H1 (cell line): ENCODE results near the gene GRID1. TPM values are rescaled to one million over a fixed set of nuclear protein-coding genes. Genes with fewer than 3 reads are reported as not detected.

ENCODE experiments used
- CTCF ChIA-PET: fragments of 300-600 bp; sonication (Branson Sonifier 250); formaldehyde crosslinking; loops from one replicate; lab custom pipeline; 2021; ENCODE audit not compliant: partially characterized antibody; lab: Charles Lee
- POLR2A ChIA-PET: fragments of 300-600 bp; sonication (Branson Sonifier 250); formaldehyde crosslinking; loops from one replicate; lab custom pipeline; 2021; ENCODE audit warnings: inconsistent platforms; ENCODE audit not compliant: partially characterized antibody; lab: Charles Lee
- DNase-seq, 2 experiments: peaks; one replicate each; pipeline versions ENCODE4 v3.0.0 to v3.0.0-alpha.2; 2010 to 2022; ENCODE audit warnings: low spot score in 2 of 2, low read depth in 1 of 2, mixed read lengths in 1 of 2
- FAIRE-seq: peaks from 2 replicates; lab custom pipeline; 2011; peaks lifted over from hg19 to GRCh38; lab: Jason Lieb, UNC
- H2AFZ ChIP-seq: 2 replicates; pipeline ENCODE4 v1.8.1; 2012; ENCODE audit warnings: low read length, inconsistent platforms
- H2AK5ac ChIP-seq: 2 replicates; pipeline ENCODE4 v1.6.1; 2013; ENCODE audit warnings: low read depth, low read length
- H2BK120ac ChIP-seq: replicated peaks from 2 replicates; pipeline ENCODE3; 2013; ENCODE audit warnings: low read depth, low read length, inconsistent platforms
- H2BK12ac ChIP-seq: 2 replicates; pipeline ENCODE4 v1.6.1; 2013; ENCODE audit warnings: low read depth, low read length
- H2BK15ac ChIP-seq: 2 replicates; pipeline ENCODE4 v1.6.1; 2013; ENCODE audit warnings: low read length
- H2BK20ac ChIP-seq: 2 replicates; pipeline ENCODE4 v1.6.1; 2013; ENCODE audit warnings: low read length
- H2BK5ac ChIP-seq: 2 replicates; pipeline ENCODE4 v1.6.1; 2013; ENCODE audit warnings: low read depth, low read length
- H3K14ac ChIP-seq: 2 replicates; pipeline ENCODE4 v1.6.1; 2013; ENCODE audit warnings: inconsistent platforms; ENCODE audit not compliant: insufficient read length
- H3K18ac ChIP-seq: 2 replicates; pipeline ENCODE4 v1.6.1; 2013; ENCODE audit warnings: low read length; ENCODE audit errors: extremely low read depth
- H3K23ac ChIP-seq: 2 replicates; pipeline ENCODE4 v1.6.1; 2013; ENCODE audit warnings: inconsistent platforms; ENCODE audit not compliant: insufficient read length
- H3K23me2 ChIP-seq: 2 replicates; pipeline ENCODE4 v1.6.1; 2013; ENCODE audit warnings: low read depth, low read length
- H3K27ac ChIP-seq: 2 replicates; pipeline ENCODE4 v1.6.1; 2011; ENCODE audit warnings: low read depth, low read length, inconsistent platforms
- H3K27me3 ChIP-seq, 4 experiments: replicated peaks in 1 of 4; 1 replicate in 1 of 4; 2 replicates in 3 of 4; pipeline versions ENCODE4 v1.6.1 to v1.8.1; 2011 to 2013; ENCODE audit warnings: low read length in 3 of 4, mild to moderate bottlenecking in 3 of 4, inconsistent platforms in 2 of 4, mixed read lengths in 2 of 4, moderate library complexity in 1 of 4; ENCODE audit not compliant: control insufficient read depth in 3 of 4, insufficient read depth in 3 of 4; ENCODE audit errors: extremely low read depth in 1 of 4
- H3K36me3 ChIP-seq, 4 experiments: 2 replicates each; pipeline versions ENCODE4 v1.6.1 to v1.8.1; 2011 to 2013; ENCODE audit warnings: mild to moderate bottlenecking in 4 of 4, low read length in 3 of 4, moderate library complexity in 2 of 4, control low read depth in 1 of 4, inconsistent platforms in 1 of 4; ENCODE audit not compliant: insufficient read depth in 4 of 4, control insufficient read depth in 2 of 4
- H3K4ac ChIP-seq: replicated peaks from 2 replicates; pipeline ENCODE3; 2013; ENCODE audit warnings: low read length, low read depth, mixed read lengths, inconsistent platforms; ENCODE audit not compliant: insufficient read length
- H3K4me1 ChIP-seq, 4 experiments: replicated peaks in 1 of 4; 1 replicate in 1 of 4; 2 replicates in 3 of 4; pipeline versions ENCODE4 v1.6.1 to v1.8.1; 2011 to 2013; ENCODE audit warnings: low read length in 3 of 4, inconsistent platforms in 2 of 4, mixed read lengths in 1 of 4; ENCODE audit not compliant: insufficient read depth in 4 of 4, control insufficient read depth in 3 of 4
- H3K4me2 ChIP-seq, 2 experiments: 2 replicates each; pipeline versions ENCODE4 v1.6.1 to v1.8.1; 2011 to 2013; ENCODE audit warnings: low read depth in 2 of 2, low read length in 2 of 2, control low read depth in 1 of 2, inconsistent platforms in 1 of 2, mild to moderate bottlenecking in 1 of 2; ENCODE audit not compliant: insufficient read depth in 1 of 2
- H3K4me3 ChIP-seq, 4 experiments: fragments of 200-600, 300-600 bp in 1 of 4; sonication (generic), shearing (Covaris generic), sonication (Bioruptor Twin) in 1 of 4; 2 replicates each; pipeline versions ENCODE4 v1.5.1 to v1.8.1; 2011 to 2016; ENCODE audit warnings: low read length in 4 of 4, low read depth in 3 of 4, control low read depth in 2 of 4, inconsistent platforms in 2 of 4, mild to moderate bottlenecking in 2 of 4, mixed read lengths in 1 of 4, moderate library complexity in 1 of 4; ENCODE audit not compliant: insufficient read depth in 2 of 4; ENCODE audit errors: extremely low read depth in 1 of 4
- H3K56ac ChIP-seq: replicated peaks from 2 replicates; pipeline ENCODE3; 2013; ENCODE audit warnings: low read depth, mild to moderate bottlenecking, mixed read lengths, low read length, inconsistent platforms; ENCODE audit not compliant: insufficient read length
- H3K79me1 ChIP-seq: 2 replicates; pipeline ENCODE4 v1.6.1; 2013; ENCODE audit warnings: low read depth, low read length, control low read depth
- H3K79me2 ChIP-seq, 2 experiments: 2 replicates each; pipeline versions ENCODE4 v1.6.1 to v1.8.1; 2012 to 2013; ENCODE audit warnings: low read length in 2 of 2, mild to moderate bottlenecking in 2 of 2, inconsistent platforms in 1 of 2; ENCODE audit not compliant: insufficient read depth in 2 of 2, control insufficient read depth in 1 of 2
- H3K9ac ChIP-seq, 4 experiments: replicated peaks in 1 of 4; 1 replicate in 1 of 4; 2 replicates in 3 of 4; pipeline versions ENCODE4 v1.6.1 to v1.8.1; 2011 to 2013; ENCODE audit warnings: low read depth in 3 of 4, low read length in 3 of 4, control low read depth in 2 of 4, mild to moderate bottlenecking in 2 of 4, moderate library complexity in 2 of 4, inconsistent platforms in 1 of 4; ENCODE audit errors: extremely low read depth in 1 of 4
- H3K9me3 ChIP-seq, 2 experiments: 2 replicates each; pipeline versions ENCODE4 v1.6.1 to v1.8.1; 2012 to 2013; ENCODE audit warnings: mild to moderate bottlenecking in 2 of 2, moderate library complexity in 2 of 2, control low read depth in 1 of 2, inconsistent platforms in 1 of 2, low read depth in 1 of 2, low read length in 1 of 2, mixed read lengths in 1 of 2; ENCODE audit not compliant: insufficient read depth in 2 of 2
- H4K20me1 ChIP-seq, 2 experiments: replicated peaks in 1 of 2; 2 replicates each; pipeline versions ENCODE3 to v1.8.1; 2011 to 2013; ENCODE audit warnings: inconsistent platforms in 2 of 2, low read length in 2 of 2, mild to moderate bottlenecking in 1 of 2; ENCODE audit not compliant: insufficient read depth in 2 of 2, control insufficient read depth in 1 of 2
- H4K5ac ChIP-seq: 2 replicates; pipeline ENCODE4 v1.6.1; 2013; ENCODE audit warnings: low read length, low read depth, mixed read lengths, inconsistent platforms; ENCODE audit not compliant: insufficient read length
- H4K8ac ChIP-seq: 2 replicates; pipeline ENCODE4 v1.8.0; 2013; ENCODE audit warnings: mild to moderate bottlenecking, moderate library complexity, low read length, inconsistent platforms; ENCODE audit not compliant: insufficient read depth; ENCODE audit errors: extremely low read depth
- H4K91ac ChIP-seq: replicated peaks from 2 replicates; pipeline ENCODE3; 2013; ENCODE audit warnings: low read length, mixed read lengths, inconsistent platforms; ENCODE audit not compliant: insufficient read length
- ATF3 ChIP-seq: IDR thresholded peaks from 2 replicates; pipeline ENCODE4 v1.6.1; 2011; ENCODE audit warnings: low read depth, mild to moderate bottlenecking, low read length; ENCODE audit not compliant: insufficient read depth
- CEBPB ChIP-seq: IDR thresholded peaks from 2 replicates; pipeline ENCODE4 v1.6.1; 2012; ENCODE audit warnings: low read depth, low read length
- JUN ChIP-seq: IDR thresholded peaks from 2 replicates; pipeline ENCODE4 v1.6.1; 2011; ENCODE audit warnings: low read depth, mild to moderate bottlenecking, improper control_type of control experiment, low read length
- MAFK ChIP-seq: IDR thresholded peaks from 2 replicates; pipeline ENCODE4 v1.6.1; 2012; ENCODE audit warnings: low read depth, mild to moderate bottlenecking, improper control_type of control experiment, low read length
- NANOG ChIP-seq: IDR thresholded peaks from 2 replicates; pipeline ENCODE4 v1.6.1; 2011; ENCODE audit warnings: low read length, low read depth, mild to moderate bottlenecking, inconsistent platforms; ENCODE audit not compliant: insufficient read depth, poor library complexity, severe bottlenecking
- PHF8 ChIP-seq: fragments of 200-600 bp; sonication (generic); conservative IDR thresholded peaks from 2 replicates; pipeline ENCODE4 v1.7.1; 2012; ENCODE audit warnings: low read depth, mild to moderate bottlenecking, inconsistent platforms, low read length, moderate library complexity
- POLR2AphosphoS5 ChIP-seq: IDR thresholded peaks from 2 replicates; pipeline ENCODE4 v1.6.1; 2011; ENCODE audit warnings: low read depth, low read length
- POU5F1 ChIP-seq: IDR thresholded peaks from 2 replicates; pipeline ENCODE4 v1.6.1; 2011; ENCODE audit warnings: low read depth, mild to moderate bottlenecking, low read length, moderate library complexity
- RAD21 ChIP-seq, 2 experiments: IDR thresholded peaks in 1 of 2; conservative IDR thresholded peaks in 1 of 2; 2 replicates each; pipeline ENCODE4 v1.6.1; 2011; ENCODE audit warnings: low read depth in 2 of 2, low read length in 2 of 2, improper control_type of control experiment in 1 of 2, inconsistent platforms in 1 of 2, mild to moderate bottlenecking in 1 of 2, moderate library complexity in 1 of 2
- RBBP5 ChIP-seq: IDR thresholded peaks from 2 replicates; pipeline ENCODE4 v1.7.1; 2012; ENCODE audit warnings: low read depth, mild to moderate bottlenecking, inconsistent platforms, low read length, moderate library complexity, borderline replicate concordance
- RFX5 ChIP-seq: IDR thresholded peaks from 2 replicates; pipeline ENCODE4 v1.6.1; 2011; ENCODE audit warnings: low read depth, low read length, improper control_type of control experiment, borderline replicate concordance
- SP1 ChIP-seq: IDR thresholded peaks from 2 replicates; pipeline ENCODE4 v1.6.1; 2011; ENCODE audit warnings: low read depth, low read length
- WGBS, 2 experiments: shearing (Covaris generic) in 1 of 2; methylation state at CpG; one replicate each; pipeline versions ENCODE4 v1.1.6 to v1.1.7; 2013 to 2015; ENCODE audit warnings: low lambda C conversion rate in 2 of 2, mixed read lengths in 2 of 2, inconsistent platforms in 1 of 2, low coverage in 1 of 2, missing lambda C conversion rate in 1 of 2; ENCODE audit not compliant: insufficient replicate concordance in 2 of 2, insufficient coverage in 1 of 2, insufficient read length in 1 of 2; ENCODE audit errors: extremely low coverage in 1 of 2, missing lambda C conversion rate in 1 of 2; 5-methylcytosine and 5-hydroxymethylcytosine counted together
- polyA plus RNA-seq, 7 experiments: library from polyadenylated mRNA; depleted of rRNA in 3 of 7; stranded (reverse) in 5 of 7; unstranded in 2 of 7; fragments of >200 nt in 5 of 7; fragments of 200-250 nt in 2 of 7; gene quantifications; 1 replicate in 5 of 7; 2 replicates in 1 of 7; 4 replicates in 1 of 7; pipeline versions ENCODE4 v1.2.1 to v1.2.3, GENCODE V29; 2011 to 2013; ENCODE audit warnings: missing spikeins in 2 of 7, mixed read lengths in 2 of 7
- total RNA-seq: library from RNA; stranded (reverse); fragmentation: NEBNext Ultra II Directional; extraction: Animal tissue kit (Norgen Biotek cat#: 25700); gene quantifications from 2 replicates; pipeline ENCODE4 v1.2.1, GENCODE V29; 2021

Gene GRID1
- total and polyA plus RNA-seq, 2 of the 8 experiments (the other 6 are each of a cell fraction or from before 2014, with no cell fraction given), result 0.22 to 0.30 TPM

- ChIA-PET CTCF (interaction anchor here (0.7 to 5.2 kb wide), 11 partner anchors 15 to 132 kb away, joined by 3 to 15 read pairs (median 3); no protein-coding TSS in a partner anchor), POLR2A (no interaction called here)
- no peak overlapping the region for H3K4ac ChIP-seq
- no peaks in the 10 kb centered on the region for H3K36me3 ChIP-seq
- no peak overlapping the region; the same call in 1 of the 2 replicates for H2BK15ac ChIP-seq
- no peak overlapping the region for H3K14ac ChIP-seq
- no peak for DNase-seq
- no peak overlapping the region for H2BK12ac ChIP-seq
- H3K23me2 ChIP-seq, result peaks cover 9% of the 10 kb centered on the region; the same call in 1 of the 2 replicates
- H3K4me2 ChIP-seq, result no peak overlapping the region
- no peak overlapping the region for H2BK5ac ChIP-seq
- 71% methylated on average over 5 of the region's 5 CpGs; no CpG with 5 or more reads in 1 of the 2 experiments for WGBS, 2 experiments
- H3K4me3 ChIP-seq, result no peak overlapping the region
- H3K27ac ChIP-seq, result no peak overlapping the region
- no peak overlapping the region for H3K9ac ChIP-seq
- no peak overlapping the region for H3K56ac ChIP-seq
- FAIRE-seq, result peak; percentile 19
- no peaks in the 10 kb centered on the region for H3K79me1 ChIP-seq
- no peak overlapping the region for H2AFZ ChIP-seq
- H4K8ac ChIP-seq, result no peak overlapping the region
- peaks cover 0 to 6% (median 2%) of the 10 kb centered on the region in 4 experiments; a peak in 3 of 7 replicates for H3K4me1 ChIP-seq
- no peaks in the 10 kb centered on the region for H4K20me1 ChIP-seq
- no peak overlapping the region for H4K5ac ChIP-seq
- no peak overlapping the region for H4K91ac ChIP-seq
- no peak overlapping the region for H2BK120ac ChIP-seq
- H2BK20ac ChIP-seq, result no peak overlapping the region
- H3K79me2 ChIP-seq, result no peaks in the 10 kb centered on the region
- 0 out of 7 replicates have a peak, but pooled peaks cover 0 to 3% (median 0%) of the 10 kb centered on the region in 4 experiments for H3K27me3 ChIP-seq
- no peaks in the 10 kb centered on the region for H3K9me3 ChIP-seq
- no peak overlapping the region for H3K23ac ChIP-seq
- no peak overlapping the region for H2AK5ac ChIP-seq
- peak overlapping the region; percentile 19; the same call in 1 of the 2 replicates for H3K18ac ChIP-seq
- no peak for TF ChIP-seq MAFK
- no peak for TF ChIP-seq NANOG
- TF ChIP-seq SP1, result no peak
- no peak for TF ChIP-seq RFX5
- no peak for TF ChIP-seq JUN
- TF ChIP-seq CEBPB, result no peak
- no peak for TF ChIP-seq POLR2AphosphoS5
- no peak for TF ChIP-seq PHF8
- TF ChIP-seq RBBP5, result no peak
- TF ChIP-seq RAD21 (IDR thresholded peaks at IDR 0.05 in 1 of 2, conservative IDR thresholded peaks at IDR 0.05 in 1 of 2; ENCODE audit: low read depth in 2 of 2, low read length in 2 of 2), result no peak
- TF ChIP-seq POU5F1, result no peak
- no peak for TF ChIP-seq ATF3
These were observed 53.8 kb downstream of the GRID1 start for GRCh38 chr10:86312701-86313270.
